Liver (tissue), 9 donors: ENCODE measurements around the gene CHAD. TPM values are rescaled to one million over a fixed set of nuclear protein-coding genes. Genes with fewer than 3 reads are reported as not detected.
A peak's percentile ranks its signal among the peaks of the same experiment; 100 is the strongest.

Source experiments
- DNase-seq: peaks from one replicate; pipeline ENCODE4 v3.0.0-alpha.2; 2017; ENCODE audit warnings: low spot score
- H3K27ac ChIP-seq, 2 donors: one replicate each; pipeline ENCODE4 v1.7.0; 2013; ENCODE audit warnings: inconsistent platforms in 2 of 2, low read length in 2 of 2, control low read depth in 1 of 2, low read depth in 1 of 2, mild to moderate bottlenecking in 1 of 2
- H3K27me3 ChIP-seq, 4 donors: one replicate each; pipeline versions ENCODE4 v1.6.1 to v1.7.0; 2013; ENCODE audit warnings: low read length in 3 of 4, inconsistent platforms in 1 of 4, mild to moderate bottlenecking in 1 of 4, moderate library complexity in 1 of 4; ENCODE audit not compliant: control insufficient read depth in 4 of 4, insufficient read depth in 4 of 4
- H3K36me3 ChIP-seq, 4 donors: one replicate each; pipeline versions ENCODE4 v1.6.1 to v1.7.0; 2013; ENCODE audit warnings: low read length in 3 of 4, mild to moderate bottlenecking in 3 of 4, low read depth in 1 of 4, moderate library complexity in 1 of 4; ENCODE audit not compliant: control insufficient read depth in 4 of 4, insufficient read depth in 3 of 4
- H3K4me1 ChIP-seq, 4 donors: one replicate each; pipeline versions ENCODE4 v1.6.1 to v1.7.0; 2013; ENCODE audit warnings: low read length in 3 of 4, mild to moderate bottlenecking in 3 of 4, moderate library complexity in 1 of 4; ENCODE audit not compliant: control insufficient read depth in 4 of 4, insufficient read depth in 4 of 4
- H3K4me3 ChIP-seq, 3 donors: one replicate each; pipeline versions ENCODE4 v1.6.1 to v1.7.0; 2013; ENCODE audit warnings: low read length in 3 of 3, control low read depth in 1 of 3, low read depth in 1 of 3, mild to moderate bottlenecking in 1 of 3
- H3K9ac ChIP-seq, 2 donors: one replicate each; pipeline ENCODE4 v1.7.0; 2013; ENCODE audit warnings: low read length in 2 of 2, mild to moderate bottlenecking in 2 of 2, moderate library complexity in 2 of 2, control low read depth in 1 of 2, low read depth in 1 of 2
- H3K9me3 ChIP-seq, 4 donors: one replicate each; pipeline versions ENCODE4 v1.6.1 to v1.7.0; 2013; ENCODE audit warnings: low read length in 3 of 4; ENCODE audit not compliant: control insufficient read depth in 4 of 4
- EGR1 ChIP-seq, 2 donors: IDR thresholded peaks; 2 replicates each; pipeline ENCODE4 v1.6.1; 2016 to 2018; ENCODE audit warnings: antibody characterized with exemption in 2 of 2, low read depth in 2 of 2
- FOXA1 ChIP-seq: IDR thresholded peaks from 2 replicates; pipeline ENCODE4 v1.6.1; 2016; ENCODE audit warnings: antibody characterized with exemption
- FOXA2 ChIP-seq: IDR thresholded peaks from 2 replicates; pipeline ENCODE4 v1.6.1; 2016; ENCODE audit warnings: antibody characterized with exemption
- GABPA ChIP-seq, 2 donors: IDR thresholded peaks in 1 of 2; conservative IDR thresholded peaks in 1 of 2; 2 replicates each; pipeline ENCODE4 v1.6.1; 2016; ENCODE audit warnings: antibody characterized with exemption in 2 of 2, mild to moderate bottlenecking in 1 of 2, moderate library complexity in 1 of 2
- HNF4A ChIP-seq, 2 donors: conservative IDR thresholded peaks; 2 replicates each; pipeline ENCODE4 v1.6.1; 2016; ENCODE audit warnings: antibody characterized with exemption in 2 of 2, mild to moderate bottlenecking in 2 of 2
- JUND ChIP-seq, 2 donors: IDR thresholded peaks; 2 replicates each; pipeline ENCODE4 v1.6.1; 2016; ENCODE audit warnings: antibody characterized with exemption in 2 of 2
- NR2F2 ChIP-seq: IDR thresholded peaks from 2 replicates; pipeline ENCODE4 v1.6.1; 2016; ENCODE audit warnings: antibody characterized with exemption
- RXRA ChIP-seq, 2 donors: IDR thresholded peaks; 2 replicates each; pipeline ENCODE4 v1.6.1; 2017 to 2018; ENCODE audit warnings: antibody characterized with exemption in 2 of 2, mild to moderate bottlenecking in 1 of 2
- YY1 ChIP-seq: IDR thresholded peaks from 2 replicates; pipeline ENCODE4 v1.6.1; 2016; ENCODE audit warnings: antibody characterized with exemption, mild to moderate bottlenecking
- WGBS: extraction: QIAGEN DNeasy Blood & Tissue Kit; methylation state at CpG from one replicate; pipeline ENCODE4 v1.1.7; 2013; 5-methylcytosine and 5-hydroxymethylcytosine counted together
- polyA plus RNA-seq, 2 donors: library from polyadenylated mRNA; stranded (reverse) in 1 of 2; unstranded in 1 of 2; fragments of 200-250 nt in 1 of 2; fragments of >200 nt in 1 of 2; fragmentation: Nextera tagmentation in 1 of 2; extraction: Ambion mirVana in 1 of 2; gene quantifications; one replicate each; pipeline versions ENCODE4 v1.2.1 to v1.2.3, GENCODE V29; 2013 to 2015
- total RNA-seq, 2 donors: library from RNA; depleted of rRNA; stranded (reverse); fragments of >200 nt; gene quantifications; one replicate each; pipeline ENCODE4 v1.2.3, GENCODE V29; 2014
- TF ChIP-seq, protein P1 (sequence below): fragments of 150-350 bp; IDR thresholded peaks from 2 replicates; pipeline ENCODE4 v1.5.1; 2017; ENCODE audit warnings: improper control_type of control experiment, low read depth, low read length; ENCODE audit not compliant: missing input control
- TF ChIP-seq, protein P2 (sequence below): IDR thresholded peaks from 2 replicates; pipeline ENCODE4 v1.6.1; 2016; ENCODE audit warnings: antibody characterized with exemption
- TF ChIP-seq, protein P3 (sequence below): IDR thresholded peaks from 2 replicates; pipeline ENCODE4 v1.6.1; 2016; ENCODE audit warnings: antibody characterized with exemption
- donor health status: healthy.
- donor health status: healthy.
- donor health status: healthy.
- donor health status: healthy.
- donor health status: healthy.

The CHAD gene
- total and polyA plus RNA-seq, 4 donors = 0.51 to 3.3 (median 2.3) TPM

DNA sequence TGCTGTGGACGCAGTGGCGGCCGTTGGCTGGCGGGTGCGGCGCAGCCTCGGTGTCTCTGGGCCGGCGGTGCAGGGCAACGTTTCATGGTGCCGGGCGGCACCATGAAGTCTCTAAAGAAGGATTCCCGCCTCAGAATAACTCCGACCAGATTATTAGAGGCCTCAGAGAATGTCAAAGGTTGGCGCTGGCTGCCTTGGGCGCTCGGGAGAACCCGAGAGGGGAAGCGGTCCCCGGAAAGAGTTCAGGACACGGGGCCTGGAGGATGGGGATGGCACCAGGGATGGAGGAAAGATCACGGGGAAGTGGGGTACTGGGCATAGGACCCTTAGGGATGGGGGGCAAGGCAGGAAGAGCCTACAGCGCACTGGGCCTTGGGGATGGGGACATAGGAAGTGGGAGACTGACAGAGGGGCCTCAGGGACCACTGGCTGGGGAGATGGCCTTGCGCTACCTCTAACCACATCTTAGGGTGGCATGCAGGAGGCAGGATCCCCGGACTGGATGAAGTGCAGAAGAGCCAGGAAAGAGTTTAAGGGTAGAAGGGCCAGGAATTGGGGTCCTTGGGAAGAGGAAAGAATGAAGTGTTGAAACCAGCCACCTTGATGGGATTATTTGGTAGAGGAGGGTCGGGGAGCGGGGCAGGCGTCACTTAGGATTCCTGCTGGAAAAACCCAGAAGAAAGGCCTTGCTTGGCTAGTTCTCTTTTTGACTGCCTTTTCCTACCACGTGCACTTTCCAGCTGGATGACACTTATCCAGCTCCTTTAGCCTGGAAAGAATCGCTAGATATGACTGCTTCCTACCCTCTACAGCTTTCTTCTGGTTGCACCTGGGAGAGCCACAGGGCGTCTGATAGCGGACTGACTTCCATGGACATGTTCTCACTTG is 40.1 kb upstream of the CHAD start:
- DNase-seq = no peak
- WGBS = 43% methylated on average over 32 of the region's 32 CpGs
- peak overlapping the region; percentile 18 to 41 for H3K27ac ChIP-seq

DNA sequence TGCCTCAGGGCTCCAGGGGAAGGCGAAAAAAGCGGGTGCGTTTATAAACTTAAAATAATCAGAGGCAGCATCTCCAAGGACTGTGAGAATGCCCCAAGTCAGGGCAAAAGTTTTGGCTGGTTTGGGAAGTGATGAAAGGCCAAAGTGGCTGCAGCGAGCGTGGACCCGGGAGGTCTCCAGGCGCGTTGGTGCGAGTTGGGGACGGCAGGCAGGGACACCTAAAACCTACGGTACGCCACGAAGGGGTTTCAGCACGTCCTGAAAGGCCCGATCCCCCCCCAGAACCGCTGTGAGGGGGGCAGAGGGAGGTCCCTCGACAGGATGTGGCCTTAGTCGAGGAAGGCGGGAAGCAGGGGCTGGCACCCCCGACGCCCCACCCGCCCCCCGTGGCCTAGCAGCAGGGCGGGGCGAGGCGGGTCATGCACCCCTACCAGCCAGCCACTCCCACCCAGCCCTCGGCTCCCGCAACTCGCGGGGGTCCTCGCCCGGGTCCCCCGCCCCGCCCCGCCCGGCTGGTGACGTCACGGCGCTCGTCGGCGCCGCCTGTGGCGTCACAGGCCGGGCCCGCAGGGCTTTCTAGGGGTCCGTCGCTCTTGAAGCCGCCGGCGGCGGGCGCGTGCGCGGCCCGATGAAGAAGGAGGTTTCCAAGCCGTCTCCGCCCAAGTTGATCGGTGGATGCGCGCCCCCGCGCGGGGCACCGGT is 39.3 kb upstream of the CHAD start, which contains the start of gene MYCBPAP:
Gene MYCBPAP (plus strand): TSS at position 569 of the 702 bp plus-strand sequence. CDS start 236 bp downstream, outside the sequence.
- H3K4me1 ChIP-seq = peaks cover 0 to 8% (median 0%) of the 10 kb centered on the region in 4 donors
- WGBS = 14% methylated on average over 66 of the region's 66 CpGs
- H3K27ac ChIP-seq = peak within 1 kb of the TSS; percentile 18 to 41
- peak within 1 kb of the TSS; percentile 12 to 58 (median 56) for H3K4me3 ChIP-seq
- H3K36me3 ChIP-seq = no peaks in the 10 kb centered on the region
- TF ChIP-seq, protein P1, sequence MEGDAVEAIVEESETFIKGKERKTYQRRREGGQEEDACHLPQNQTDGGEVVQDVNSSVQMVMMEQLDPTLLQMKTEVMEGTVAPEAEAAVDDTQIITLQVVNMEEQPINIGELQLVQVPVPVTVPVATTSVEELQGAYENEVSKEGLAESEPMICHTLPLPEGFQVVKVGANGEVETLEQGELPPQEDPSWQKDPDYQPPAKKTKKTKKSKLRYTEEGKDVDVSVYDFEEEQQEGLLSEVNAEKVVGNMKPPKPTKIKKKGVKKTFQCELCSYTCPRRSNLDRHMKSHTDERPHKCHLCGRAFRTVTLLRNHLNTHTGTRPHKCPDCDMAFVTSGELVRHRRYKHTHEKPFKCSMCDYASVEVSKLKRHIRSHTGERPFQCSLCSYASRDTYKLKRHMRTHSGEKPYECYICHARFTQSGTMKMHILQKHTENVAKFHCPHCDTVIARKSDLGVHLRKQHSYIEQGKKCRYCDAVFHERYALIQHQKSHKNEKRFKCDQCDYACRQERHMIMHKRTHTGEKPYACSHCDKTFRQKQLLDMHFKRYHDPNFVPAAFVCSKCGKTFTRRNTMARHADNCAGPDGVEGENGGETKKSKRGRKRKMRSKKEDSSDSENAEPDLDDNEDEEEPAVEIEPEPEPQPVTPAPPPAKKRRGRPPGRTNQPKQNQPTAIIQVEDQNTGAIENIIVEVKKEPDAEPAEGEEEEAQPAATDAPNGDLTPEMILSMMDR = no peak
- TF ChIP-seq, protein P2, sequence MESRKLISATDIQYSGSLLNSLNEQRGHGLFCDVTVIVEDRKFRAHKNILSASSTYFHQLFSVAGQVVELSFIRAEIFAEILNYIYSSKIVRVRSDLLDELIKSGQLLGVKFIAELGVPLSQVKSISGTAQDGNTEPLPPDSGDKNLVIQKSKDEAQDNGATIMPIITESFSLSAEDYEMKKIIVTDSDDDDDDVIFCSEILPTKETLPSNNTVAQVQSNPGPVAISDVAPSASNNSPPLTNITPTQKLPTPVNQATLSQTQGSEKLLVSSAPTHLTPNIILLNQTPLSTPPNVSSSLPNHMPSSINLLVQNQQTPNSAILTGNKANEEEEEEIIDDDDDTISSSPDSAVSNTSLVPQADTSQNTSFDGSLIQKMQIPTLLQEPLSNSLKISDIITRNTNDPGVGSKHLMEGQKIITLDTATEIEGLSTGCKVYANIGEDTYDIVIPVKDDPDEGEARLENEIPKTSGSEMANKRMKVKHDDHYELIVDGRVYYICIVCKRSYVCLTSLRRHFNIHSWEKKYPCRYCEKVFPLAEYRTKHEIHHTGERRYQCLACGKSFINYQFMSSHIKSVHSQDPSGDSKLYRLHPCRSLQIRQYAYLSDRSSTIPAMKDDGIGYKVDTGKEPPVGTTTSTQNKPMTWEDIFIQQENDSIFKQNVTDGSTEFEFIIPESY = no peak
- no peak for TF ChIP-seq RXRA (IDR thresholded peaks at IDR 0.05)
- no peak for TF ChIP-seq JUND (IDR thresholded peaks at IDR 0.05)
- TF ChIP-seq HNF4A (conservative IDR thresholded peaks at IDR 0.05) = no peak
- TF ChIP-seq NR2F2 = no peak
- no peak for TF ChIP-seq GABPA (IDR thresholded peaks at IDR 0.05 in 1 of 2, conservative IDR thresholded peaks at IDR 0.05 in 1 of 2)
- TF ChIP-seq FOXA2 = no peak
- TF ChIP-seq, protein P3, sequence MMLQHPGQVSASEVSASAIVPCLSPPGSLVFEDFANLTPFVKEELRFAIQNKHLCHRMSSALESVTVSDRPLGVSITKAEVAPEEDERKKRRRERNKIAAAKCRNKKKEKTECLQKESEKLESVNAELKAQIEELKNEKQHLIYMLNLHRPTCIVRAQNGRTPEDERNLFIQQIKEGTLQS = no peak
- TF ChIP-seq EGR1 (IDR thresholded peaks at IDR 0.05; ENCODE audit: low read depth in 2 of 2) = no peak
- TF ChIP-seq YY1 = no peak
- H3K27me3 ChIP-seq = no peaks in the 10 kb centered on the region
- H3K9ac ChIP-seq = peak within 1 kb of the TSS; percentile 2 to 6
- DNase-seq = peak; percentile 76
- H3K9me3 ChIP-seq = no peaks in the 10 kb centered on the region

More for the DNA sequence above, 40.1 kb upstream of the CHAD start:
- Histone ChIP-seq H3K9ac (peak overlapping the region; percentile 2 to 6), H3K36me3 (no peaks in the 10 kb centered on the region), H3K27me3 (no peaks in the 10 kb centered on the region), H3K4me1 (peaks cover 0 to 8% (median 0%) of the 10 kb centered on the region in 4 donors), H3K4me3 (peak overlapping the region; percentile 12 to 58 (median 56)), H3K9me3 (no peaks in the 10 kb centered on the region)
- no peak for TF ChIP-seq FOXA1
- TF ChIP-seq HNF4A (conservative IDR thresholded peaks at IDR 0.05) = no peak
- TF ChIP-seq EGR1 (IDR thresholded peaks at IDR 0.05; ENCODE audit: low read depth in 2 of 2) = no peak
- TF ChIP-seq GABPA (IDR thresholded peaks at IDR 0.05 in 1 of 2, conservative IDR thresholded peaks at IDR 0.05 in 1 of 2) = no peak
- TF ChIP-seq YY1 = no peak
- no peak for TF ChIP-seq FOXA2
